H1 (cell line): ENCODE data around the gene CNN3.

Source experiments
- EGR1 ChIP-seq: IDR thresholded peaks from 2 replicates; pipeline ENCODE4 v1.6.1; 2011; ENCODE audit warnings: low read depth, low read length, borderline replicate concordance
- EZH2 ChIP-seq: fragments of 200-600 bp; sonication (generic); IDR thresholded peaks from 2 replicates; pipeline ENCODE4 v1.7.1; 2012; ENCODE audit warnings: low read depth, mild to moderate bottlenecking, moderate library complexity, low read length, inconsistent platforms; ENCODE audit not compliant: severe bottlenecking
- HDAC2 ChIP-seq, 2 experiments: fragments of 300-600 bp in 1 of 2; sonication (generic) in 1 of 2; IDR thresholded peaks; 2 replicates each; pipeline ENCODE4 v1.6.1; 2011 to 2012; ENCODE audit warnings: low read depth in 2 of 2, low read length in 2 of 2, mild to moderate bottlenecking in 2 of 2, moderate library complexity in 2 of 2, borderline replicate concordance in 1 of 2, inconsistent platforms in 1 of 2
- JUN ChIP-seq: IDR thresholded peaks from 2 replicates; pipeline ENCODE4 v1.6.1; 2011; ENCODE audit warnings: low read depth, mild to moderate bottlenecking, improper control_type of control experiment, low read length
- POLR2A ChIP-seq, 2 experiments: IDR thresholded peaks; 1 replicate in 1 of 2; 2 replicates in 1 of 2; pipeline ENCODE4 v1.6.1; 2011; ENCODE audit warnings: low read depth in 2 of 2, low read length in 2 of 2, mild to moderate bottlenecking in 2 of 2; ENCODE audit errors: control extremely low read depth in 1 of 2
- SRF ChIP-seq: IDR thresholded peaks from 2 replicates; pipeline ENCODE4 v1.6.1; 2011; ENCODE audit warnings: mild to moderate bottlenecking, low read depth, low read length, moderate library complexity
- YY1 ChIP-seq: IDR thresholded peaks from 2 replicates; pipeline ENCODE4 v1.6.1; 2011; ENCODE audit warnings: low read depth, mild to moderate bottlenecking, low read length
- TF ChIP-seq, protein P1 (sequence below), 3 experiments: IDR thresholded peaks; 1 replicate in 2 of 3; 2 replicates in 1 of 3; pipeline versions ENCODE4 v1.5.1 to v1.6.1; 2011; ENCODE audit warnings: low read length in 3 of 3, mild to moderate bottlenecking in 3 of 3, inconsistent platforms in 2 of 3, low read depth in 1 of 3, moderate library complexity in 1 of 3; ENCODE audit not compliant: insufficient read depth in 1 of 3; ENCODE audit errors: control extremely low read depth in 1 of 3
- TF ChIP-seq, protein P2 (sequence below): IDR thresholded peaks from 2 replicates; pipeline ENCODE4 v1.6.1; 2011; ENCODE audit warnings: low read length, improper control_type of control experiment
- TF ChIP-seq, protein P3 (sequence below): IDR thresholded peaks from 2 replicates; pipeline ENCODE4 v1.6.1; 2012; ENCODE audit warnings: inconsistent platforms

DNA sequence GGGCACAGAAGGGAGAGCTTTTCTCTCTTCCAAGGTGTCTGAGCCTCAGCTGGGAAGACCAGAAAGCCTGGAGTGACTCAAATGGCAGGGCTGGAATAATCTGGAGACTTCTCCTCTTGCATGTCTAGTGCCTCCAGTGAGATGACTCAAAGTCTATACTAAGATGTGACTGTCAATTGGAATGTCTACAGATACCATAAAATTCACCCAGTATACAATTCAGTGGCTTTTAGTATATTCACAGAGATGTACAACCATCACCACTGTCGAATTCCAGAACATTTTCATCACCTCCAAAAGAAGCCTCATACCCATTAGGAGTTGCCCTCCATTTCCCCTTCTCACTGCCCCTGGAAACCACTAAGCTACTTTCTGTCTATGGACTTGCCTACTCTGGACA lies 47.9 kb upstream of the CNN3 start:
- TF ChIP-seq POLR2A (IDR thresholded peaks at IDR 0.05; ENCODE audit: control extremely low read depth in 1 of 2, low read depth in 2 of 2, low read length in 2 of 2) (no peak), YY1 (no peak), JUN (no peak), EZH2 (no peak), SRF (no peak), HDAC2 (IDR thresholded peaks at IDR 0.05; ENCODE audit: borderline replicate concordance in 1 of 2, low read depth in 2 of 2, low read length in 2 of 2) (no peak), EGR1 (no peak)
- TF ChIP-seq, protein P1, sequence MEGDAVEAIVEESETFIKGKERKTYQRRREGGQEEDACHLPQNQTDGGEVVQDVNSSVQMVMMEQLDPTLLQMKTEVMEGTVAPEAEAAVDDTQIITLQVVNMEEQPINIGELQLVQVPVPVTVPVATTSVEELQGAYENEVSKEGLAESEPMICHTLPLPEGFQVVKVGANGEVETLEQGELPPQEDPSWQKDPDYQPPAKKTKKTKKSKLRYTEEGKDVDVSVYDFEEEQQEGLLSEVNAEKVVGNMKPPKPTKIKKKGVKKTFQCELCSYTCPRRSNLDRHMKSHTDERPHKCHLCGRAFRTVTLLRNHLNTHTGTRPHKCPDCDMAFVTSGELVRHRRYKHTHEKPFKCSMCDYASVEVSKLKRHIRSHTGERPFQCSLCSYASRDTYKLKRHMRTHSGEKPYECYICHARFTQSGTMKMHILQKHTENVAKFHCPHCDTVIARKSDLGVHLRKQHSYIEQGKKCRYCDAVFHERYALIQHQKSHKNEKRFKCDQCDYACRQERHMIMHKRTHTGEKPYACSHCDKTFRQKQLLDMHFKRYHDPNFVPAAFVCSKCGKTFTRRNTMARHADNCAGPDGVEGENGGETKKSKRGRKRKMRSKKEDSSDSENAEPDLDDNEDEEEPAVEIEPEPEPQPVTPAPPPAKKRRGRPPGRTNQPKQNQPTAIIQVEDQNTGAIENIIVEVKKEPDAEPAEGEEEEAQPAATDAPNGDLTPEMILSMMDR (IDR thresholded peaks at IDR 0.05; ENCODE audit: control extremely low read depth in 1 of 3, insufficient read depth in 1 of 3, low read depth in 1 of 3, low read length in 3 of 3) = no peak
- TF ChIP-seq, protein P2, sequence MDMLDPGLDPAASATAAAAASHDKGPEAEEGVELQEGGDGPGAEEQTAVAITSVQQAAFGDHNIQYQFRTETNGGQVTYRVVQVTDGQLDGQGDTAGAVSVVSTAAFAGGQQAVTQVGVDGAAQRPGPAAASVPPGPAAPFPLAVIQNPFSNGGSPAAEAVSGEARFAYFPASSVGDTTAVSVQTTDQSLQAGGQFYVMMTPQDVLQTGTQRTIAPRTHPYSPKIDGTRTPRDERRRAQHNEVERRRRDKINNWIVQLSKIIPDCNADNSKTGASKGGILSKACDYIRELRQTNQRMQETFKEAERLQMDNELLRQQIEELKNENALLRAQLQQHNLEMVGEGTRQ = no peak
- TF ChIP-seq, protein P3, sequence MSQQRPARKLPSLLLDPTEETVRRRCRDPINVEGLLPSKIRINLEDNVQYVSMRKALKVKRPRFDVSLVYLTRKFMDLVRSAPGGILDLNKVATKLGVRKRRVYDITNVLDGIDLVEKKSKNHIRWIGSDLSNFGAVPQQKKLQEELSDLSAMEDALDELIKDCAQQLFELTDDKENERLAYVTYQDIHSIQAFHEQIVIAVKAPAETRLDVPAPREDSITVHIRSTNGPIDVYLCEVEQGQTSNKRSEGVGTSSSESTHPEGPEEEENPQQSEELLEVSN = no peak
